Measurements from ENCODE around the gene WDR70. TPM values are rescaled to one million over a fixed set of nuclear protein-coding genes. Genes with fewer than 3 reads are reported as not detected.
A peak's percentile ranks its signal among the peaks of the same experiment; 100 is the strongest.

Gene WDR70
- total and polyA plus RNA-seq, 2 of the 8 experiments (the other 6 are each of a cell fraction or from before 2014, with no cell fraction given) = 10.6 to 37.4 TPM

- Histone ChIP-seq H4K91ac (replicated peaks; ENCODE audit: insufficient read length, low read length) (no peak overlapping the region), H3K9ac (replicated peaks in 1 of 4; ENCODE audit: extremely low read depth in 1 of 4, low read depth in 3 of 4, low read length in 3 of 4) (peak overlapping the region in 1 of 4 experiments; percentile 10; a peak in 2 of 7 replicates), H2AFZ (ENCODE audit: low read length) (no peak overlapping the region), H2BK12ac (ENCODE audit: low read depth, low read length) (no peak overlapping the region), H2BK120ac (replicated peaks; ENCODE audit: low read depth, low read length) (no peak overlapping the region), H3K14ac (ENCODE audit: insufficient read length) (no peak overlapping the region), H3K9me3 (ENCODE audit: insufficient read depth in 2 of 2, low read depth in 1 of 2, low read length in 1 of 2) (no peaks in the 10 kb centered on the region), H3K23me2 (ENCODE audit: low read depth, low read length) (no peaks in the 10 kb centered on the region), H2BK20ac (ENCODE audit: low read length) (no peak overlapping the region), H3K18ac (ENCODE audit: extremely low read depth, low read length) (no peak overlapping the region; the same call in 1 of the 2 replicates), H3K79me1 (ENCODE audit: low read depth, low read length) (no peaks in the 10 kb centered on the region), H4K5ac (ENCODE audit: insufficient read length, low read depth, low read length) (no peak overlapping the region), H3K4me1 (replicated peaks in 1 of 4; ENCODE audit: control insufficient read depth in 3 of 4, insufficient read depth in 4 of 4, low read length in 3 of 4) (no peaks in the 10 kb centered on the region), H3K4me2 (ENCODE audit: insufficient read depth in 1 of 2, low read depth in 2 of 2, low read length in 2 of 2) (no peak overlapping the region), H2BK15ac (ENCODE audit: low read length) (no peak overlapping the region), H3K27me3 (replicated peaks in 1 of 4; ENCODE audit: control insufficient read depth in 3 of 4, extremely low read depth in 1 of 4, insufficient read depth in 3 of 4, low read length in 3 of 4) (no peaks in the 10 kb centered on the region), H3K27ac (ENCODE audit: low read depth, low read length) (no peak overlapping the region), H2BK5ac (ENCODE audit: low read depth, low read length) (no peak overlapping the region), H3K56ac (replicated peaks; ENCODE audit: insufficient read length, low read depth, low read length) (no peak overlapping the region), H2AK5ac (ENCODE audit: low read depth, low read length) (no peak overlapping the region; the same call in 1 of the 2 replicates), H3K23ac (ENCODE audit: insufficient read length) (no peak overlapping the region), H4K8ac (ENCODE audit: extremely low read depth, insufficient read depth, low read length) (0 out of 2 replicates have a peak overlapping the region, but pooled peaks have one; percentile 51), H3K4me3 (ENCODE audit: extremely low read depth in 1 of 4, insufficient read depth in 2 of 4, low read depth in 3 of 4, low read length in 4 of 4) (no peak overlapping the region), H4K20me1 (replicated peaks in 1 of 2; ENCODE audit: control insufficient read depth in 1 of 2, insufficient read depth in 2 of 2, low read length in 2 of 2) (peaks cover 0 to 5% of the 10 kb centered on the region in 2 experiments), H3K4ac (replicated peaks; ENCODE audit: insufficient read length, low read depth, low read length) (no peak overlapping the region), H3K36me3 (ENCODE audit: control insufficient read depth in 2 of 4, insufficient read depth in 4 of 4, low read length in 3 of 4) (no peaks in the 10 kb centered on the region), H3K79me2 (ENCODE audit: control insufficient read depth in 1 of 2, insufficient read depth in 2 of 2, low read length in 2 of 2) (no peaks in the 10 kb centered on the region)
- POLR2A ChIA-PET (ENCODE audit: partially characterized antibody) = no interaction called here
- FAIRE-seq (no peak), DNase-seq (ENCODE audit: low read depth in 1 of 2, low spot score in 2 of 2) (no peak)
- CTCF ChIA-PET (ENCODE audit: partially characterized antibody) = interaction anchor here (0.5 kb wide), 1 partner anchor 107 kb away, joined by 4 read pairs; no protein-coding TSS in a partner anchor
- WGBS, 2 experiments (ENCODE audit: extremely low coverage in 1 of 2, insufficient coverage in 1 of 2, insufficient read length in 1 of 2, insufficient replicate concordance in 2 of 2, low coverage in 1 of 2, low lambda C conversion rate in 2 of 2, missing lambda C conversion rate in 1 of 2) = 96% methylated on average over 2 of the region's 2 CpGs; no CpG with 5 or more reads in 1 of the 2 experiments
- TF ChIP-seq NANOG (IDR thresholded peaks at IDR 0.05; ENCODE audit: insufficient read depth, low read depth, low read length, poor library complexity, severe bottlenecking) (no peak), YY1 (IDR thresholded peaks at IDR 0.05; ENCODE audit: low read depth, low read length) (no peak), POU5F1 (IDR thresholded peaks at IDR 0.05; ENCODE audit: low read depth, low read length) (no peak), GABPA (IDR thresholded peaks at IDR 0.05; ENCODE audit: borderline replicate concordance, insufficient read depth, low read length) (no peak), EP300 (IDR thresholded peaks at IDR 0.05; ENCODE audit: borderline replicate concordance in 1 of 2, low read depth in 2 of 2, low read length in 2 of 2) (no peak), PHF8 (conservative IDR thresholded peaks at IDR 0.05; ENCODE audit: low read depth, low read length) (no peak), TCF12 (IDR thresholded peaks at IDR 0.05; ENCODE audit: low read depth, low read length) (no peak), BRCA1 (IDR thresholded peaks at IDR 0.05; ENCODE audit: low read depth, low read length) (no peak), BCL11A (IDR thresholded peaks at IDR 0.05; ENCODE audit: low read depth in 2 of 2, low read length in 2 of 2) (no peak), CEBPB (IDR thresholded peaks at IDR 0.05; ENCODE audit: low read depth, low read length) (no peak), CBX8 (IDR thresholded peaks at IDR 0.05; ENCODE audit: borderline replicate concordance, low read depth, low read length) (no peak)
- TF ChIP-seq, protein P1, sequence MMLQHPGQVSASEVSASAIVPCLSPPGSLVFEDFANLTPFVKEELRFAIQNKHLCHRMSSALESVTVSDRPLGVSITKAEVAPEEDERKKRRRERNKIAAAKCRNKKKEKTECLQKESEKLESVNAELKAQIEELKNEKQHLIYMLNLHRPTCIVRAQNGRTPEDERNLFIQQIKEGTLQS (IDR thresholded peaks at IDR 0.05; ENCODE audit: insufficient read depth, low read depth, low read length) = no peak
Observed at GRCh38 chr5:37490120-37490810, 111.1 kb downstream of the WDR70 start.
